Colon (tissue), 2 donors: ENCODE data around the gene ZNF423.

Experiments
- FAIRE-seq: peaks from 2 replicates; lab custom pipeline; 2012; peaks lifted over from hg19 to GRCh38; lab: Jason Lieb, UNC
- donor health status: control.
- donor health status: control.

Gene ZNF423

DNA sequence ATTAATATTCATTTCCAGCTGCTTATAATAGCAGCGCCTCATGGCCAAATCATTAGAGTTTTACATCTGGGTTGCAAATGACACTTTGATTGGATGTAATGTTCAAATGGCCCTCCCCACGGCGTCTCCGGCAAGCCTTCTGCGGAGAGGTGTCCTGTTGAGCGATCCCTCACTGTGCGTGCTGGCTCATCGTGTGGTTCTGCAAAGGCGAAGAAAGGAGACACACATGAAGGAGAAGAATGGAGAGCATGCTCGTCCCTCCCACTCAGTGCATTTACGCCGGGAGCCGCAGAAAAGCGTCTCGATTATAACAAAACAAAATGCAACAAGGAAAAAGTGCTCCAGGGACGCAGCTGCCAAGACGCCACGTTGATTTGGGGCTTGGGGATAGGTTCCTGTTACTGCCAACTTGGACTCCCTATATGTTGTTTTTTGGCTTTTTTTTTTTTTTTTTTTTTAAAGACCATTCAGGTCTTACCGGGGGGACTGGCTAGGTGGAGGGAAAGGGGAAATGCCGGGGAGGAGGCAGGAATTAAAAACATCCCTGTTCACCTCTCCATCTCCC, 364.7 kb downstream of the ZNF423 start:
- no peak for FAIRE-seq

DNA sequence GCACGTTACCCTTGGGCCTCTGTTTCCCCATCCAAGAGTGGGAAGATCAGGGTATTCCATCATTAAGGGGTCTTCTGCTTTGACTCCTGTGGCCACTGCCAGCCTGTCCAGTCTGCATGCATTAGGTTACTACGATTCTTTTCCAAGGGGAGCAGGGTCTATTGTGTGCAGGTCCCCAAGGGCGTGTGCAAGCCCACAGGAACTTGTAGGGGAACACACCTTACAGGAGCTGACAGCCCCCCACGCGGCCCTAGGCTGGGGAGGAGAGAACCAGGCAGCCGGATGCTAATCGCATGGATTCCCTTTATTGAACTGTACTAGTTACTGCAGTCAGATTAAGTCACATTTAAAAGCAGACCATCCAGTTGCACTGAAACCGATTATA, 365.6 kb downstream of the ZNF423 start:
- FAIRE-seq: no peak

DNA sequence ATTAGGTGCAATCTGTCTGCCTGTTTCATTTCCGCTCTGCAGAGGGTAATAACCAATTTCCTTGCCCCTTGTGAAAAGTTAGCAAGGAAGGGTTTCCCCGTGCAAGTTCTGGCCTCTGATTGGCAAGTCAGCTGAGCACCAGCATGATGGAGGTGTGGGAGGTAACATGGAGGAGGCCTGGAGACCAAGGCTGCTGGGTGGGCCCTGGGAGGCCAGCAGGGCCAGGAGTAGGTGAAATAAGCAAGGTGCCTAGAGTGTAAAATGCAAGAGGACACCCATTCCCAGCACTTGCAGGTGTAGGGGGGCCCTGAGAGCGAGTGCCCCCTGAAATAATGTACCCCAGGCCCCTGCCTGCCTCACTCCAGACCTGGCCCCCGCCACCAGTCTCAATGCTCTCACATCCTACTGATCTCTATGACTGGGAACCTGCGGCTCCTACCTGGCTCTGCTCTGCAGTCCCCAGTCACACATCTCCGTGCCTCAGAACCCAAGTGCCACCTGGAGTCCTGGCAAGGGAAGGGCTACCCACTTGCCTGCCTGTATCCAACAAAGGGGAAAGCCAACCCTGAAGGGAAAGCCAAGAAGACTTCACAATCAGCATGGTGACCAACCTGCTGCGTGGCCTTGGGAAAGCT, 366.1 kb downstream of the ZNF423 start:
- FAIRE-seq: no peak

- FAIRE-seq: no peak
Measured at GRCh38 chr16:49488740-49489525, 367.0 kb downstream of the ZNF423 start.

DNA sequence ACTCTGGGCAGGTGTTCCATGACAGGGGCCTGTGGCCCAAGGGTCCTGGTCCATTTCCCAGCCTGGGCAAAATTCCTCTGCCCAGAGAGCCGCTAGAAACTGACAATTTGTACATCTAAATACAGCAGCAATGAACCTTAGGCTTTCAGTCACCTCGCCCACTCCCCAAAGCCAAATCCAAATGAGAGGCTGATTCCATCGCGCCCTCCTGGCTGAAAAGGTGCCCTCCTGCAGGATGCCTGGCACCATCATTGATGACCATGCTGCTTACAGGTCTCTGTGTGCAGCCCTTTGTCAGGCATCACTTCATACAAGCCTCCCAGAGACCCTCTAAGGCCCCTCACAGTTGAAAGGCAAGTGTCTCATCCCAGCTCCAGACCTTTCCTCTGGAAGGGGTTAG, 367.6 kb downstream of the ZNF423 start:
- no peak for FAIRE-seq

DNA sequence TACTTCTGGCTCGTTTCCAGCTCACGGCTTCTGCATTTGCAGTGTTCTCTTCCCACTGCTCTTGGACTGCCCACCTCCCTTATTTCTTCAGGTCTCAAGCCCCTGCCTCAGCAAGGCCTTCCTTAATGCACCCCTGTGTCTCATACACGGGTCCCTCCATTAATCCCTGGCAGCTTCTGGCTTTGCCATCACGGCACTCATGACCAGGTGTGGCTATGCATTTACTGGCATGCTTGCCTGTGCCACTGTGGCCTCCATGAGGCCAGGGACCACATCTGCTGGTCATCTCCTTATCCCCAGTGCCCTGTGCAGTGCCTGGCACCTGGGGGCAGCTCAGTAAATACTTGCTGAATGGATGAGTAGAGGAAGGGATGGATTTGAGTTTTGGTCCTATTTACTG, 368.2 kb downstream of the ZNF423 start:
- FAIRE-seq: no peak

GRCh38 chr16:49486400-49486799, 369.5 kb downstream of the ZNF423 start:
- FAIRE-seq: no peak

GRCh38 chr16:49485663-49486062, 370.2 kb downstream of the ZNF423 start:
- FAIRE-seq: no peak

- no peak for FAIRE-seq
Measured at GRCh38 chr16:49484936-49485335, 371.0 kb downstream of the ZNF423 start.

DNA sequence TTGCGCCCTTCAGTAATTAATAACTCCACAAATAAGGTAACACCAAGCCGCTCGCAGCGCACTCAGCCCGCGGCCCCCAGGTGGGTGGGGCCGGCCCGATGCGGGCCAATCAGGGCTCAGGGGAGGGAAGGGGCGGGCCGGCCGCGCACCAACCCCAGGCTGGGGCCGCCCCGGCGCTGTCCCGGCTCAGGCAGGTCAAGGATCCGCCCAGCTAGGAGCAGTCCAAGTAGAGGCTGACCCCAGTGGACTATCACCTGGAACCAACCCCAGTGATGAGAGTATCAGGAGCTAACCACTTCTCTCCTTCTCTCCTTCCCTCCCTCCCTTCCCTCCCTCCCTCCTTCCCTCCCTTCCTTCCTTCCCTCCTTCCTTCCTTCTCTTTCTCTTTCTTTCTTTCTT, 371.5 kb downstream of the ZNF423 start:
- FAIRE-seq: no peak

DNA sequence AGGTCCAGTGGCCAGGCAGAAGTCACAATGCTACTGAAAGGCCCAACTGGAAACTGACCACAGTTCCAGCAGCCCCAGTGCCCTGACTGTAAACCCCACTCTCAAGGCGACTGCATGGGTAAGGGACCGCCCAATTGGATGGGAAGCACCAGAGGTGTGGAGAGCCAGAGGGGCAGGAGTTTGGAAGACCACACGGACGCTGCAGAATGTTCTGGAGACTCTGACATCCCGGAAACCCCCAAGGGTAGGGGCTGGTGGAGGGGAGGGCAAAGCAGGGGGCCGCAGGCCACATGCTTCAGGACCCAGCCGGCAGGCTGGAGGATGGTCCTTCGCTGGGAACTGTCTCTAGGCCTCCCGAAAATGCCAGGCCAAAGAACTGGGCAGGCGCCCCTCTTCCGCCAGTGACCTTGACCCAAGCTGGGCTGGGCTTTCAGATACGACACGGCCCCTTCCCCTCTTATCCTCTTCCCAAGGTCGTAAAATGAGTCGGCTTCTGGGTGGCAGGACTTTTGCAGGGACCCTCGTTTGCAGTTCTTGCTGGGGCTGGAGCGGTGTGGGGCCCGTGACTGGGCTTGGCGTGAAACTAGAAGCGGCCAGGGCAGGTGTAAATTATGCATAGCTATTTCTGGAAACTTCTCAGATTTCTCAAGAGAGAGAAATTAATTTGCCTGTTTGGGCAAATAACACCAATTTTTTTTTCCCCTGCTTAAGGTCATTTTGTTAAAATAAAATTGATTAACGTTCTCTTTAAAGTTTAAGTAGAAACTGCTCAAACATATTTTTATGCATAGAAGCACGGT, 372.1 kb downstream of the ZNF423 start:
- no peak for FAIRE-seq

DNA sequence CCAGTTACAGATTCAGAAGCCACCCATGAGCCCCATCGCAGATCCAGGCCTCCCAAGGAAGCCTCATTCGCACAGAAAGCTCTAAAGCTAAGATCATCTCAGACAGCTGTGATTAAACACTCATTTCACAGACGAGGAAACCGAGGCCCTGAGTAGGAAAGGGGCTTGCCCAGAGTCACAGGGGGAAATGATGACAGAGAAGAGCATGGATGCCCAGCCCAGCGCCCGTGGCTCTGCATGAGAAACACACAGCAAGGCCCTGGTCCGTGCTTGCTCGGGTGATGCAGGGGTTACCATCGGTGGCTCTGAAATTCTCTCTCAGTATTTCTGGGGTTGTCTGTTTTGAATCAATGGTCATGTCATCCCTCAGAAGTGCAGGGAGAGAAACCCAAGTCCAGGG, 372.7 kb downstream of the ZNF423 start:
- no peak for FAIRE-seq

DNA sequence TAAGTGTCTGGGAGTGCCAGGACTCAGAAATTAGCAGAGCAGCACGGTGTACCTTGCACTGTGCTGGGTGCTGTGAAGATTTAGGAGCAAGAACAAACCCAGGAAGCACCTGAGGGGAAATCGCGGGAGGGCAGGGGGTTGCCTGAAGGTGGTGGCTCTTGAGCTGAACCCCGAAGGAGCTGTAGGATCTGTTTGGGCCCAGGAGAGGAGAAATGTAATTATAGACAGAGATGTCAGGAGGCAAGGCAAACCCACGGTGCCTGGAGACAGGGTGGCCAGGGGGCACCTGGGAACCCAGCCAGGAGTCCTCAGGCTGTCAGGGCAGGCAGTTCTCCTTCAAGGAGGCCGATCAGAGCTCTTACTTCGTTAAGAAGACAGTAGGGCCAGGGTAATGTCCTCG, 373.2 kb downstream of the ZNF423 start:
- no peak for FAIRE-seq

DNA sequence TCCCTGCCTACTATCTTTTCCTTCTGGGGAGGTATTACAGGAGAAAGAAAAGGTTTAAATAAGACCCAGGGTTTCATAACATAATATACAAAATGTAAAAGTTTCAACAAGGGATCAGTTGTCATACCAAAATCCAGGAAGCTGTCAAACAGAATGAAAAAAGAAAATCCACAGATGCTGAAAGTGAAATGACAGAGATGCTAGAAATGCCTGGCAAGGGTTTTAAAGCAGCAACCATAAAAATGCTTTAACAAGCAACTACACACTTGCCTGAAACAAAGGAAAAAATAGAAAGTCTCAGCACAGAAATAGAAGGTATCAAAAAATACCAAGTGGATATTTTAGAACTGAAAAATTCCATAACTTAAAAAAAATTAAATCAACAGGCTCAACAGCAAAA, 377.3 kb downstream of the ZNF423 start:
- no peak for FAIRE-seq

GRCh38 chr16:49478107-49478506, 377.8 kb downstream of the ZNF423 start:
- no peak for FAIRE-seq

DNA sequence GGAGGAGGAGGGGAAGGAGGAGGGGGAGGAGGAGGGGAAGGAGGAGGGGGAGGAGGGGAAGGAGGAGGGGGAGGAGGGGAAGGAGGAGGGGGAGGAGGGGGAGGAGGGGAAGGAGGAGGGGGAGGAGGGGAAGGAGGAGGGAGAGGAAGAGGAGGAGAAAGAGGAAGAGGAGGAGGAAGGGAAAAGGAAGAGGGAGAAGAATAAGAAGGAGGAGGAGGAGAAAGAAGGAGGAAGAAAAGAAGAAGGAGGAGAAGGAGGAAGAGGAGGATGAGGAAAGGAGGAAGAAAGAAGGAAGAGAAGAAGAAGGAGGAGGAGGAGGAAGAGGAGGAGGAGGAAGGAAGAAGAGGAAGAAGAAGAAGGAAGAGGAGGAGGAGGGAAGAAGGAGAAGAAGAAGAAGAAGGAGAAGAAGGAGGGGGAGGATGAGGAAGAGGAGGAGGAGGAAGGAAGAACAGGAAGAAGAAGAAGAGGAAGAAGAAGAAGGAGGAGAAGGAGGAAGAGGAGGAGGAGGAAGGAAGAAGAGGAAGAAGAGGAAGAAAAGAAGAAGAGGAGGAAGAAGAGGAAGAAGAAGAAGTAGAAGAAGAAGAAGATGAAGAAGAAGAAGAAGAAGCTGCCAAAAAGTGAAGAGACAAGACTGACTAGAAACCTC, 378.5 kb downstream of the ZNF423 start:
- no peak for FAIRE-seq

GRCh38 chr16:49474741-49475140, 381.2 kb downstream of the ZNF423 start:
- no peak for FAIRE-seq

DNA sequence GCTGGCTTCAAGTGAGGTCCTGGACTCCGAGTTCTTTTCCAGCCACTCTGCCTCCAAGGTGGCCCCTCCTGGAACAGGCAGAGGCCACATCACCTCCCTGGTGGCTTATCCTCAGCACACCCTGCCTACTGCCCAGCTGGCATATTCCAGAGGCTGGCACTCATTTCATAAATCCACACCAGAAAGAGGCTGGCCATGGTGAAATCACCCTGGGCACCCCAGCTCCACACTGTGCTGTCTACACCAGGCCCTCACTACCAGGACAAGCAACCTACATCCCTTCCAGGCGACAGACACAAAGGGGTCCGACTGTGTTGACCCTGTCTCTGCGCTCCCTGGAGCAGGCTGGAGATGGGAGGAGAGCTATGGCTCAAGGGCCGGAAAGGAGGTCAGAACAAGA, 382.1 kb downstream of the ZNF423 start:
- FAIRE-seq: no peak

DNA sequence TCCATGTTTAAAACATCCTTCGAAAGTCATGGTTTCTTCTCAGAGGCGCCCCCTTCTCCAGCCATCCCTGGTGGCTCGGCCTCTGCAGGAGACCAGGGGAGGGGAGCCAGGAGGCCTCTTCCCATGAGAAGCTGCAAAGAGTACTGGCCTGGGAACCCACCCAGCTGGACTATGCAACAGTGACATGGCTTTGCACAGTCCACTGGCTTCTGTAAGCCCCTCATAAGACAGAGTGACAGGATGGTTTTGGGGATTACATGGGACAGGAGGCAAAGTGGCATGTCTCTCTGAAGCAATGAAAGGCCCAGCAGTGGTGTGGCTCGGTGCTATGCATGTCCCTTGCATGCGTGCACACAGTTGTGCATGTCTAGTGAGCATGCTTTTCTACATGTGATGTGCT, 382.8 kb downstream of the ZNF423 start:
- FAIRE-seq: no peak

GRCh38 chr16:49472598-49472997, 383.3 kb downstream of the ZNF423 start:
- FAIRE-seq: no peak

DNA sequence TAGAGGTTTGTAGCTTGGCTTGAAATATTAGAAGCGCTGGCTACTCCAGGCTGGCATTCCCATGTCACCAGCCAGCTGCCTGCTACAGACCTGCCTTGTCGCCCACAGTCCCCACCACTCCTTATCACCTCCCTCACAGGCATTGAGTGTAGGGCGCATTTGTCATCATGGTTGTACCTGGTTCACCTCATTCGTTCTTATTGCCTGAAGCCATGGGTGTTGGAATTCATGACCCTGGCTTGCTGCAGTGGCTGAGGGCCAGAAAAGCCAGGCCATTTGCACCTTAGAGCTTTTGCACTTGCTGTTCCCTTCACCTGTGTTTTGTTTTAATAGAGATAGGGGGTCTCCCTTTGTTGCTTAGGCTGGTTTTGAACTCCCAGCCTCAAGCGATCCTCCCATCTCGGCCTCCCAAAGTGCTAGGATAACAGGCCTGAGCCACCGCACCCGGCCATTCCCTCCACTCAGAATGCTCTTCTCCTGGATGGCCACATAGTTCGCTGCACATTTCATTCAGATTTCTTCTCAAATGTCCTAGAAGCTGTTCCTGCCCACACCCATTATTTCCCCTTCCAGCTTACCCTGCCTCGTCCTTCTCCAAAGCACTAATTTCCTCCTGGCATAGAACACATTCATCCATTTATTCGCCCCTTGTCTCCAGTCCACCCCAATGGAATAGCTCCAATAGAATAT, 384.7 kb downstream of the ZNF423 start:
- no peak for FAIRE-seq

GRCh38 chr16:49470513-49470991, 385.4 kb downstream of the ZNF423 start:
- FAIRE-seq: no peak
